ENCODE measurements around the gene FECH. TPM values are rescaled to one million over a fixed set of nuclear protein-coding genes. Genes with fewer than 3 reads are reported as not detected.
"Not testable (repeated sequence)": the region's sequence is repeated elsewhere in the genome, so short reads cannot be mapped to it uniquely, and the experiment has no call there.

The FECH gene
- polyA plus RNA-seq, 3 donors = 9.7 to 23.3 (median 9.9) TPM

GRCh38 chr18:57603871-57604270 lies 17.4 kb upstream of the FECH start:
- Histone ChIP-seq H3K4me3 (replicated peaks in 1 of 3; ENCODE audit: low read depth in 2 of 3, low read length in 3 of 3) (no peak overlapping the region), H2AFZ (ENCODE audit: insufficient read depth, low read depth, low read length, poor library complexity, severe bottlenecking) (no peak overlapping the region), H4K20me1 (ENCODE audit: insufficient read depth, low read length) (peaks cover 39% of the 10 kb centered on the region), H3K36me3 (replicated peaks in 1 of 2; ENCODE audit: control insufficient read depth in 1 of 2, insufficient read depth in 2 of 2, low read length in 2 of 2) (peaks cover 93 to 98% of the 10 kb centered on the region in 2 donors), H3K9me3 (replicated peaks in 1 of 2; ENCODE audit: control insufficient read depth in 1 of 2, insufficient read depth in 1 of 2, low read length in 2 of 2) (no peaks in the 10 kb centered on the region), H3K4me2 (replicated peaks; ENCODE audit: extremely low read depth, low read length, poor library complexity, severe bottlenecking) (no peak overlapping the region), H3K9ac (ENCODE audit: insufficient read depth, low read length, poor library complexity, severe bottlenecking) (no peak overlapping the region), H3K27me3 (ENCODE audit: control insufficient read depth in 2 of 2, insufficient read depth in 2 of 2, low read length in 2 of 2) (no peaks in the 10 kb centered on the region), H3K79me2 (ENCODE audit: insufficient read depth, low read length) (no peaks in the 10 kb centered on the region), H3K27ac (ENCODE audit: low read depth in 1 of 2, low read length in 2 of 2) (no peak overlapping the region), H3K4me1 (ENCODE audit: control insufficient read depth in 1 of 2, insufficient read depth in 2 of 2, low read length in 2 of 2) (no peaks in the 10 kb centered on the region)
- no peaks in the 10 kb centered on the region for H3K4me1 Mint-ChIP-seq
- intact Hi-C loops (cut with micrococcal nuclease) = no loop called here
- TF ChIP-seq, protein P1, sequence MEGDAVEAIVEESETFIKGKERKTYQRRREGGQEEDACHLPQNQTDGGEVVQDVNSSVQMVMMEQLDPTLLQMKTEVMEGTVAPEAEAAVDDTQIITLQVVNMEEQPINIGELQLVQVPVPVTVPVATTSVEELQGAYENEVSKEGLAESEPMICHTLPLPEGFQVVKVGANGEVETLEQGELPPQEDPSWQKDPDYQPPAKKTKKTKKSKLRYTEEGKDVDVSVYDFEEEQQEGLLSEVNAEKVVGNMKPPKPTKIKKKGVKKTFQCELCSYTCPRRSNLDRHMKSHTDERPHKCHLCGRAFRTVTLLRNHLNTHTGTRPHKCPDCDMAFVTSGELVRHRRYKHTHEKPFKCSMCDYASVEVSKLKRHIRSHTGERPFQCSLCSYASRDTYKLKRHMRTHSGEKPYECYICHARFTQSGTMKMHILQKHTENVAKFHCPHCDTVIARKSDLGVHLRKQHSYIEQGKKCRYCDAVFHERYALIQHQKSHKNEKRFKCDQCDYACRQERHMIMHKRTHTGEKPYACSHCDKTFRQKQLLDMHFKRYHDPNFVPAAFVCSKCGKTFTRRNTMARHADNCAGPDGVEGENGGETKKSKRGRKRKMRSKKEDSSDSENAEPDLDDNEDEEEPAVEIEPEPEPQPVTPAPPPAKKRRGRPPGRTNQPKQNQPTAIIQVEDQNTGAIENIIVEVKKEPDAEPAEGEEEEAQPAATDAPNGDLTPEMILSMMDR (IDR thresholded peaks at IDR 0.05) = no peak
- 80% methylated on average over 1 of the region's 1 CpG for WGBS (ENCODE audit: insufficient coverage)
- no peaks in the 10 kb centered on the region for H3K27me3 Mint-ChIP-seq (ENCODE audit: low read depth in 3 of 3)
- no peaks in the 10 kb centered on the region for H3K9me3 Mint-ChIP-seq
- H3K36me3 Mint-ChIP-seq = peaks cover 83 to 97% of the 10 kb centered on the region in 2 donors
- DNase-seq = no peak
- no peak overlapping the region for H3K4me3 Mint-ChIP-seq
- no peak overlapping the region for H3K27ac Mint-ChIP-seq

GRCh38 chr18:57595347-57595746 lies 8.8 kb upstream of the FECH start:
- no peaks in the 10 kb centered on the region for H4K20me1 ChIP-seq (ENCODE audit: insufficient read depth, low read length)
- H3K27me3 Mint-ChIP-seq (ENCODE audit: low read depth in 3 of 3) = peaks cover 0 to 1% (median 0%) of the 10 kb centered on the region in 3 donors
- H3K4me1 Mint-ChIP-seq = no peaks in the 10 kb centered on the region
- H3K27ac Mint-ChIP-seq = peak overlapping the region in 1 of 7 donors; percentile 40
- no peak overlapping the region for H3K27ac ChIP-seq (ENCODE audit: low read depth in 1 of 2, low read length in 2 of 2)
- H3K4me3 Mint-ChIP-seq = no peak overlapping the region
- H3K4me3 ChIP-seq (replicated peaks in 1 of 3; ENCODE audit: low read depth in 2 of 3, low read length in 3 of 3) = no peak overlapping the region
- no peaks in the 10 kb centered on the region for H3K27me3 ChIP-seq (ENCODE audit: control insufficient read depth in 2 of 2, insufficient read depth in 2 of 2, low read length in 2 of 2)
- H3K36me3 ChIP-seq (replicated peaks in 1 of 2; ENCODE audit: control insufficient read depth in 1 of 2, insufficient read depth in 2 of 2, low read length in 2 of 2) = peaks cover 15 to 30% of the 10 kb centered on the region in 2 donors
- no peaks in the 10 kb centered on the region for H3K4me1 ChIP-seq (ENCODE audit: control insufficient read depth in 1 of 2, insufficient read depth in 2 of 2, low read length in 2 of 2)
- H3K4me2 ChIP-seq (replicated peaks; ENCODE audit: extremely low read depth, low read length, poor library complexity, severe bottlenecking) = no peak overlapping the region
- H3K9me3 Mint-ChIP-seq = peaks cover 0 to 4% (median 0%) of the 10 kb centered on the region in 7 donors
- no peaks in the 10 kb centered on the region for H3K79me2 ChIP-seq (ENCODE audit: insufficient read depth, low read length)
- TF ChIP-seq, protein P1 (IDR thresholded peaks at IDR 0.05) = no peak
- H3K9me3 ChIP-seq (replicated peaks in 1 of 2; ENCODE audit: control insufficient read depth in 1 of 2, insufficient read depth in 1 of 2, low read length in 2 of 2) = no peaks in the 10 kb centered on the region
- no peak overlapping the region for H3K9ac ChIP-seq (ENCODE audit: insufficient read depth, low read length, poor library complexity, severe bottlenecking)
- peaks cover 22 to 32% of the 10 kb centered on the region in 2 donors for H3K36me3 Mint-ChIP-seq
- H2AFZ ChIP-seq (ENCODE audit: insufficient read depth, low read depth, low read length, poor library complexity, severe bottlenecking) = no peak overlapping the region
- intact Hi-C loops (cut with micrococcal nuclease) = no loop called here
- DNase-seq = no peak

- H4K20me1 ChIP-seq (ENCODE audit: insufficient read depth, low read length); H3K4me3 Mint-ChIP-seq; DNase-seq; H3K27ac Mint-ChIP-seq; H3K4me3 ChIP-seq (replicated peaks in 1 of 3; ENCODE audit: low read depth in 2 of 3, low read length in 3 of 3); H3K79me2 ChIP-seq (ENCODE audit: insufficient read depth, low read length); H3K27me3 ChIP-seq (ENCODE audit: control insufficient read depth in 2 of 2, insufficient read depth in 2 of 2, low read length in 2 of 2); H3K4me1 Mint-ChIP-seq; H3K27me3 Mint-ChIP-seq (ENCODE audit: low read depth in 3 of 3); H3K9ac ChIP-seq (ENCODE audit: insufficient read depth, low read length, poor library complexity, severe bottlenecking); H3K27ac ChIP-seq (ENCODE audit: low read depth in 1 of 2, low read length in 2 of 2); H3K4me2 ChIP-seq (replicated peaks; ENCODE audit: extremely low read depth, low read length, poor library complexity, severe bottlenecking); H3K36me3 Mint-ChIP-seq; H3K9me3 ChIP-seq (replicated peaks in 1 of 2; ENCODE audit: control insufficient read depth in 1 of 2, insufficient read depth in 1 of 2, low read length in 2 of 2); H3K4me1 ChIP-seq (ENCODE audit: control insufficient read depth in 1 of 2, insufficient read depth in 2 of 2, low read length in 2 of 2); H3K9me3 Mint-ChIP-seq; H3K36me3 ChIP-seq (replicated peaks in 1 of 2; ENCODE audit: control insufficient read depth in 1 of 2, insufficient read depth in 2 of 2, low read length in 2 of 2); intact Hi-C loops (cut with micrococcal nuclease); H2AFZ ChIP-seq (ENCODE audit: insufficient read depth, low read depth, low read length, poor library complexity, severe bottlenecking): not testable (repeated sequence)
- no CpG with 5 or more reads among the region's 4 CpGs for WGBS (ENCODE audit: insufficient coverage)
Measured at GRCh38 chr18:57592716-57593115, 6.2 kb upstream of the FECH start.
